ENCODE data around the gene TJAP1. TPM values are rescaled to one million over a fixed set of nuclear protein-coding genes. Genes with fewer than 3 reads are reported as not detected.
A peak's percentile ranks its signal among the peaks of the same experiment; 100 is the strongest.

The TJAP1 gene
- total and polyA plus RNA-seq, 2 of the 8 experiments (the other 6 are each of a cell fraction or from before 2014, with no cell fraction given): 30.7 to 40.4 TPM

GRCh38 chr6:43510827-43511163, 33.4 kb downstream of the TJAP1 start:
- Histone ChIP-seq H3K4ac (replicated peaks; ENCODE audit: insufficient read length, low read depth, low read length) (no peak overlapping the region), H3K79me2 (ENCODE audit: control insufficient read depth in 1 of 2, insufficient read depth in 2 of 2, low read length in 2 of 2) (peaks cover 1 to 7% of the 10 kb centered on the region in 2 experiments), H2BK120ac (replicated peaks; ENCODE audit: low read depth, low read length) (no peak overlapping the region), H2BK5ac (ENCODE audit: low read depth, low read length) (no peak overlapping the region), H4K5ac (ENCODE audit: insufficient read length, low read depth, low read length) (no peak overlapping the region), H3K79me1 (ENCODE audit: low read depth, low read length) (peaks cover 7% of the 10 kb centered on the region), H3K23ac (ENCODE audit: insufficient read length) (no peak overlapping the region), H4K20me1 (replicated peaks in 1 of 2; ENCODE audit: control insufficient read depth in 1 of 2, insufficient read depth in 2 of 2, low read length in 2 of 2) (peaks cover 4 to 19% of the 10 kb centered on the region in 2 experiments), H2BK20ac (ENCODE audit: low read length) (no peak overlapping the region), H3K9me3 (ENCODE audit: insufficient read depth in 2 of 2, low read depth in 1 of 2, low read length in 1 of 2) (no peaks in the 10 kb centered on the region), H3K23me2 (ENCODE audit: low read depth, low read length) (peaks cover 12% of the 10 kb centered on the region), H3K4me1 (replicated peaks in 1 of 4; ENCODE audit: control insufficient read depth in 3 of 4, insufficient read depth in 4 of 4, low read length in 3 of 4) (peaks cover 0 to 24% (median 11%) of the 10 kb centered on the region in 4 experiments; a peak in 6 of 7 replicates), H3K9ac (replicated peaks in 1 of 4; ENCODE audit: extremely low read depth in 1 of 4, low read depth in 3 of 4, low read length in 3 of 4) (no peak overlapping the region; a peak in 1 of 7 replicates), H2AFZ (ENCODE audit: low read length) (no peak overlapping the region), H3K56ac (replicated peaks; ENCODE audit: insufficient read length, low read depth, low read length) (no peak overlapping the region), H3K4me3 (ENCODE audit: extremely low read depth in 1 of 4, insufficient read depth in 2 of 4, low read depth in 3 of 4, low read length in 4 of 4) (peak overlapping the region; percentile 47 to 77 (median 68); a peak in 6 of 8 replicates), H3K36me3 (ENCODE audit: control insufficient read depth in 2 of 4, insufficient read depth in 4 of 4, low read length in 3 of 4) (peaks cover 14 to 37% (median 21%) of the 10 kb centered on the region in 4 experiments; a peak in 7 of 8 replicates), H2BK15ac (ENCODE audit: low read length) (no peak overlapping the region), H2AK5ac (ENCODE audit: low read depth, low read length) (no peak overlapping the region), H2BK12ac (ENCODE audit: low read depth, low read length) (no peak overlapping the region), H4K8ac (ENCODE audit: extremely low read depth, insufficient read depth, low read length) (no peak overlapping the region), H3K4me2 (ENCODE audit: insufficient read depth in 1 of 2, low read depth in 2 of 2, low read length in 2 of 2) (peak overlapping the region; percentile 62 to 97), H3K14ac (ENCODE audit: insufficient read length) (no peak overlapping the region), H3K27ac (ENCODE audit: low read depth, low read length) (peak overlapping the region; percentile 51), H4K91ac (replicated peaks; ENCODE audit: insufficient read length, low read length) (no peak overlapping the region), H3K18ac (ENCODE audit: extremely low read depth, low read length) (no peak overlapping the region), H3K27me3 (replicated peaks in 1 of 4; ENCODE audit: control insufficient read depth in 3 of 4, extremely low read depth in 1 of 4, insufficient read depth in 3 of 4, low read length in 3 of 4) (peaks cover 0 to 19% (median 15%) of the 10 kb centered on the region in 4 experiments; a peak in 5 of 7 replicates)
- WGBS, 2 experiments (ENCODE audit: extremely low coverage in 1 of 2, insufficient coverage in 1 of 2, insufficient read length in 1 of 2, insufficient replicate concordance in 2 of 2, low coverage in 1 of 2, low lambda C conversion rate in 2 of 2, missing lambda C conversion rate in 1 of 2): 89% methylated on average over 10 of the region's 10 CpGs; no CpG with 5 or more reads in 1 of the 2 experiments
- POLR2A ChIA-PET (ENCODE audit: partially characterized antibody): interaction anchor here (1.6 to 12.6 kb wide), 11 partner anchors 9 to 264 kb away, joined by 3 to 147 read pairs (median 6); partner anchors contain the start of genes DLK2, GTPBP2, POLR1C and YIPF3
- CTCF ChIA-PET (ENCODE audit: partially characterized antibody): interaction anchor here (0.9 to 24.2 kb wide), 4 partner anchors 9 to 66 kb away, joined by 3 to 536 read pairs (median 3); partner anchors contain the start of gene TJAP1
- FAIRE-seq (no peak), DNase-seq (ENCODE audit: low read depth in 1 of 2, low spot score in 2 of 2) (no peak)
- no peak for TF ChIP-seq RNF2 (IDR thresholded peaks at IDR 0.05; ENCODE audit: borderline replicate concordance, low read depth, low read length, missing control alignments, poor library complexity, severe bottlenecking)
- no peak for TF ChIP-seq HDAC6 (IDR thresholded peaks at IDR 0.05; ENCODE audit: low read depth, low read length)
- no peak for TF ChIP-seq TCF12 (IDR thresholded peaks at IDR 0.05; ENCODE audit: low read depth, low read length)
- TF ChIP-seq MAFK (IDR thresholded peaks at IDR 0.05; ENCODE audit: low read depth, low read length): no peak
- TF ChIP-seq KDM5A (IDR thresholded peaks at IDR 0.05; ENCODE audit: low read length): no peak
- TF ChIP-seq EZH2 (IDR thresholded peaks at IDR 0.05; ENCODE audit: low read depth, low read length, severe bottlenecking): no peak
- TF ChIP-seq TBP (IDR thresholded peaks at IDR 0.05; ENCODE audit: low read depth, low read length): no peak
- TF ChIP-seq JUND (IDR thresholded peaks at IDR 0.05; ENCODE audit: low read length): no peak
- TF ChIP-seq TAF1 (IDR thresholded peaks at IDR 0.05; ENCODE audit: low read depth, low read length): no peak
- TF ChIP-seq TEAD4 (IDR thresholded peaks at IDR 0.05; ENCODE audit: low read depth, low read length): no peak
- TF ChIP-seq JUN (IDR thresholded peaks at IDR 0.05; ENCODE audit: low read depth, low read length): no peak
- no peak for TF ChIP-seq SRF (IDR thresholded peaks at IDR 0.05; ENCODE audit: low read depth, low read length)

All from H1 (cell line).